A549 (cell line): ENCODE data around the gene SCYGR1. TPM values are rescaled to one million over a fixed set of nuclear protein-coding genes. Genes with fewer than 3 reads are reported as not detected.

Experiments
- CEBPB ChIP-seq, 2 experiments: fragments of >200 bp in 1 of 2; sonication (Bioruptor Twin) in 1 of 2; formaldehyde crosslinking in 1 of 2; IDR thresholded peaks; 2 replicates each; pipeline ENCODE4 v1.6.1; 2012 to 2016
- CHD2 ChIP-seq: fragments of 150-350 bp; IDR thresholded peaks from 2 replicates; pipeline ENCODE4 v1.6.1; 2014; ENCODE audit warnings: low read length; ENCODE audit not compliant: partially characterized antibody
- EP300 ChIP-seq, 2 experiments: fragments of >200 bp; sonication (Bioruptor Twin); formaldehyde crosslinking; IDR thresholded peaks; 2 replicates in 1 of 2; 3 replicates in 1 of 2; pipeline ENCODE4 v1.6.1; 2016 to 2017
- HDAC2 ChIP-seq: fragments of 200-600 bp; sonication (generic); IDR thresholded peaks from 2 replicates; pipeline ENCODE4 v1.6.1; 2016
- HOXB13 ChIP-seq: fragments of 250-450 bp; sonication (Bioruptor Pico); IDR thresholded peaks from 2 replicates; pipeline ENCODE4 v1.5.0; 2020; ENCODE audit warnings: low read depth, mild to moderate bottlenecking, moderate library complexity
- HOXB5 ChIP-seq: fragments of 250-450 bp; sonication (Bioruptor Pico); IDR thresholded peaks from 2 replicates; pipeline ENCODE4 v1.5.0; 2020; ENCODE audit warnings: mild to moderate bottlenecking, moderate library complexity
- MAFK ChIP-seq: fragments of 450-650 bp; IDR thresholded peaks from 2 replicates; pipeline ENCODE4 v1.6.1; 2014; ENCODE audit not compliant: partially characterized antibody
- RAD21 ChIP-seq, 2 experiments: fragments of >200 bp in 1 of 2; sonication (Bioruptor Twin) in 1 of 2; formaldehyde crosslinking in 1 of 2; IDR thresholded peaks in 1 of 2; conservative IDR thresholded peaks in 1 of 2; 2 replicates in 1 of 2; 3 replicates in 1 of 2; pipeline ENCODE4 v1.6.1; 2012 to 2018; ENCODE audit warnings: inconsistent platforms in 1 of 2
- RARB ChIP-seq: fragments of 250-450 bp; sonication (Bioruptor Pico); IDR thresholded peaks from 2 replicates; pipeline ENCODE4 v1.8.0; 2021; ENCODE audit warnings: mild to moderate bottlenecking, moderate library complexity
- polyA plus RNA-seq, 4 experiments: library from polyadenylated mRNA; depleted of rRNA in 3 of 4; stranded (reverse); fragments of >200 nt; fragmentation: RNase III in 1 of 4; extraction: RNeasy Plus Mini Kit Qiagen cat#74134 plus additional on column Dnase treatment in 1 of 4; gene quantifications; 2 replicates in 3 of 4; 3 replicates in 1 of 4; pipeline ENCODE4 v1.2.3, GENCODE V29; 2011 to 2017
- TF ChIP-seq, protein P1 (sequence below): fragments of 150-350 bp; IDR thresholded peaks from 2 replicates; pipeline ENCODE4 v1.6.1; 2014; ENCODE audit warnings: low read depth, mild to moderate bottlenecking, low read length
- TF ChIP-seq, protein P2 (sequence below): fragments of >200 bp; sonication (Bioruptor Twin); formaldehyde crosslinking; IDR thresholded peaks from 2 replicates; pipeline ENCODE4 v1.6.1; 2016
- TF ChIP-seq, protein P3 (sequence below): fragments of 200-600 bp; sonication (generic); IDR thresholded peaks from 2 replicates; pipeline ENCODE4 v1.6.1; 2016; ENCODE audit warnings: antibody characterized with exemption, mild to moderate bottlenecking, moderate library complexity
- TF ChIP-seq, protein P4 (sequence below): IDR thresholded peaks from 2 replicates; pipeline ENCODE4 v1.6.1; 2012
- TF ChIP-seq, protein P5 (sequence below): fragments of 250-450 bp; sonication (Bioruptor Pico); IDR thresholded peaks from 2 replicates; pipeline ENCODE4 v1.5.0; 2020; ENCODE audit warnings: low read depth, mild to moderate bottlenecking, moderate library complexity
- TF ChIP-seq, protein P6 (sequence below): IDR thresholded peaks from 2 replicates; pipeline ENCODE4 v1.6.1; 2012; ENCODE audit warnings: low read depth, borderline replicate concordance
- TF ChIP-seq, protein P7 (sequence below): fragments of 250-450 bp; sonication (Bioruptor Pico); IDR thresholded peaks from 2 replicates; pipeline ENCODE4 v1.5.0; 2021; ENCODE audit warnings: mild to moderate bottlenecking, moderate library complexity, borderline replicate concordance

The SCYGR1 gene
- polyA plus RNA-seq, 2 of the 4 experiments (the other 2 are of a cell fraction): not detected

DNA sequence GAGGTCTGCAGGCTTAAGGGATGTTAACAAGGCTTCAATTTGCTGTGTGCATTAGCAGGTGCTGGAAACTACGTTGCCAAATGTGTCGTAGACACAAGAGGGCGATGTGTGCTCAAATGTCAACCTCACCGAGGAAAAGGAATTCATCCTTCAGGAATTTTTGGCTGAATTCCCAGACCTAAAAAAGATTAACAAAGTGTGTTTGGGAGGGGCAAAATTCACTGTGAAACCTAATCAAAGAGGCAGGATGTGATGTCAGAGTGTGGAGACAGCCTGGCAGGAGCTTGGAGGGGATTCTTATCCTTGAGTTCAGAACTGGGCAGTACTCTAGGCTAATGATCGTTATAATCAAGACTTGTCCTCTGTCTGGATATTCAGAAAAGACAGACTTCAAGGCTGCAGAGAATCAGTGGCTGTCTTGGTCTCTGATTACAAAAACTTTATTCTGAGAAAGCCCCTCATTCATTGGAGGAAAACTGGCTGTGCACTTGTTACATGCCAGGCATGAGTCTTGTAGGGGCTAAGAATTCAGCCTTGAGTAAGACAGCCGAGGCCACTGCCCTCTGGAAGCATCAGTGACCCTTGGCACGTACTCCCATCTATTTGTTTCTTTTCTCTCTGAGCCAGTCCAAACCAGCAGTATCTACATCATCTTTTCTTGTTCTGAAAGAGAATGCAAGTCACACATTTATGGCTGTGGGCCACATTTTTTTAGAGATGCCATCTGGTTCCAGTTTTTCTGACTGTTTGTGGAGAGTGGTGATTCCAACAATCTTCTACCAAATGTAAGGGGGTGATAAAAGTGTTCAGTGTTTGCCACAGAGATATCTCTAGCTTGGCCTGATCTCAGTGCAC is 18.7 kb upstream of the SCYGR1 start (continued):
- TF ChIP-seq, protein P1, sequence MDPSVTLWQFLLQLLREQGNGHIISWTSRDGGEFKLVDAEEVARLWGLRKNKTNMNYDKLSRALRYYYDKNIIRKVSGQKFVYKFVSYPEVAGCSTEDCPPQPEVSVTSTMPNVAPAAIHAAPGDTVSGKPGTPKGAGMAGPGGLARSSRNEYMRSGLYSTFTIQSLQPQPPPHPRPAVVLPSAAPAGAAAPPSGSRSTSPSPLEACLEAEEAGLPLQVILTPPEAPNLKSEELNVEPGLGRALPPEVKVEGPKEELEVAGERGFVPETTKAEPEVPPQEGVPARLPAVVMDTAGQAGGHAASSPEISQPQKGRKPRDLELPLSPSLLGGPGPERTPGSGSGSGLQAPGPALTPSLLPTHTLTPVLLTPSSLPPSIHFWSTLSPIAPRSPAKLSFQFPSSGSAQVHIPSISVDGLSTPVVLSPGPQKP: no peak
- TF ChIP-seq CHD2 (no peak), EP300 (IDR thresholded peaks at IDR 0.05) (peak; percentile 65 to 72; a peak in 4 of 5 replicates), HOXB5 (no peak; the same call in 1 of the 2 replicates), MAFK (peak; percentile 24), RARB (CRISPR knock-in tag) (peak; percentile 56; the same call in 1 of the 2 replicates), CEBPB (IDR thresholded peaks at IDR 0.05) (peak; percentile 43 to 49; a peak in 1 of 4 replicates), RAD21 (conservative IDR thresholded peaks at IDR 0.05 in 1 of 2, IDR thresholded peaks at IDR 0.05 in 1 of 2) (peak; percentile 98), HOXB13 (CRISPR knock-in tag) (0 out of 2 replicates have a peak, but pooled peaks have one; percentile 29), HDAC2 (no peak)
- TF ChIP-seq, protein P2, sequence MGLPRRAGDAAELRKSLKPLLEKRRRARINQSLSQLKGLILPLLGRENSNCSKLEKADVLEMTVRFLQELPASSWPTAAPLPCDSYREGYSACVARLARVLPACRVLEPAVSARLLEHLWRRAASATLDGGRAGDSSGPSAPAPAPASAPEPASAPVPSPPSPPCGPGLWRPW: no peak
- TF ChIP-seq, protein P3, sequence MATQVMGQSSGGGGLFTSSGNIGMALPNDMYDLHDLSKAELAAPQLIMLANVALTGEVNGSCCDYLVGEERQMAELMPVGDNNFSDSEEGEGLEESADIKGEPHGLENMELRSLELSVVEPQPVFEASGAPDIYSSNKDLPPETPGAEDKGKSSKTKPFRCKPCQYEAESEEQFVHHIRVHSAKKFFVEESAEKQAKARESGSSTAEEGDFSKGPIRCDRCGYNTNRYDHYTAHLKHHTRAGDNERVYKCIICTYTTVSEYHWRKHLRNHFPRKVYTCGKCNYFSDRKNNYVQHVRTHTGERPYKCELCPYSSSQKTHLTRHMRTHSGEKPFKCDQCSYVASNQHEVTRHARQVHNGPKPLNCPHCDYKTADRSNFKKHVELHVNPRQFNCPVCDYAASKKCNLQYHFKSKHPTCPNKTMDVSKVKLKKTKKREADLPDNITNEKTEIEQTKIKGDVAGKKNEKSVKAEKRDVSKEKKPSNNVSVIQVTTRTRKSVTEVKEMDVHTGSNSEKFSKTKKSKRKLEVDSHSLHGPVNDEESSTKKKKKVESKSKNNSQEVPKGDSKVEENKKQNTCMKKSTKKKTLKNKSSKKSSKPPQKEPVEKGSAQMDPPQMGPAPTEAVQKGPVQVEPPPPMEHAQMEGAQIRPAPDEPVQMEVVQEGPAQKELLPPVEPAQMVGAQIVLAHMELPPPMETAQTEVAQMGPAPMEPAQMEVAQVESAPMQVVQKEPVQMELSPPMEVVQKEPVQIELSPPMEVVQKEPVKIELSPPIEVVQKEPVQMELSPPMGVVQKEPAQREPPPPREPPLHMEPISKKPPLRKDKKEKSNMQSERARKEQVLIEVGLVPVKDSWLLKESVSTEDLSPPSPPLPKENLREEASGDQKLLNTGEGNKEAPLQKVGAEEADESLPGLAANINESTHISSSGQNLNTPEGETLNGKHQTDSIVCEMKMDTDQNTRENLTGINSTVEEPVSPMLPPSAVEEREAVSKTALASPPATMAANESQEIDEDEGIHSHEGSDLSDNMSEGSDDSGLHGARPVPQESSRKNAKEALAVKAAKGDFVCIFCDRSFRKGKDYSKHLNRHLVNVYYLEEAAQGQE: 0 out of 2 replicates have a peak, but pooled peaks have one; percentile 15
- TF ChIP-seq, protein P4, sequence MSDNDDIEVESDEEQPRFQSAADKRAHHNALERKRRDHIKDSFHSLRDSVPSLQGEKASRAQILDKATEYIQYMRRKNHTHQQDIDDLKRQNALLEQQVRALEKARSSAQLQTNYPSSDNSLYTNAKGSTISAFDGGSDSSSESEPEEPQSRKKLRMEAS: peak; percentile 56
- TF ChIP-seq, protein P5, sequence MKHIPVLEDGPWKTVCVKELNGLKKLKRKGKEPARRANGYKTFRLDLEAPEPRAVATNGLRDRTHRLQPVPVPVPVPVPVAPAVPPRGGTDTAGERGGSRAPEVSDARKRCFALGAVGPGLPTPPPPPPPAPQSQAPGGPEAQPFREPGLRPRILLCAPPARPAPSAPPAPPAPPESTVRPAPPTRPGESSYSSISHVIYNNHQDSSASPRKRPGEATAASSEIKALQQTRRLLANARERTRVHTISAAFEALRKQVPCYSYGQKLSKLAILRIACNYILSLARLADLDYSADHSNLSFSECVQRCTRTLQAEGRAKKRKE (CRISPR knock-in tag): 0 out of 2 replicates have a peak, but pooled peaks have one; percentile 13
- TF ChIP-seq, protein P6, sequence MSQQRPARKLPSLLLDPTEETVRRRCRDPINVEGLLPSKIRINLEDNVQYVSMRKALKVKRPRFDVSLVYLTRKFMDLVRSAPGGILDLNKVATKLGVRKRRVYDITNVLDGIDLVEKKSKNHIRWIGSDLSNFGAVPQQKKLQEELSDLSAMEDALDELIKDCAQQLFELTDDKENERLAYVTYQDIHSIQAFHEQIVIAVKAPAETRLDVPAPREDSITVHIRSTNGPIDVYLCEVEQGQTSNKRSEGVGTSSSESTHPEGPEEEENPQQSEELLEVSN: peak; percentile 36; the same call in 1 of the 2 replicates
- TF ChIP-seq, protein P7, sequence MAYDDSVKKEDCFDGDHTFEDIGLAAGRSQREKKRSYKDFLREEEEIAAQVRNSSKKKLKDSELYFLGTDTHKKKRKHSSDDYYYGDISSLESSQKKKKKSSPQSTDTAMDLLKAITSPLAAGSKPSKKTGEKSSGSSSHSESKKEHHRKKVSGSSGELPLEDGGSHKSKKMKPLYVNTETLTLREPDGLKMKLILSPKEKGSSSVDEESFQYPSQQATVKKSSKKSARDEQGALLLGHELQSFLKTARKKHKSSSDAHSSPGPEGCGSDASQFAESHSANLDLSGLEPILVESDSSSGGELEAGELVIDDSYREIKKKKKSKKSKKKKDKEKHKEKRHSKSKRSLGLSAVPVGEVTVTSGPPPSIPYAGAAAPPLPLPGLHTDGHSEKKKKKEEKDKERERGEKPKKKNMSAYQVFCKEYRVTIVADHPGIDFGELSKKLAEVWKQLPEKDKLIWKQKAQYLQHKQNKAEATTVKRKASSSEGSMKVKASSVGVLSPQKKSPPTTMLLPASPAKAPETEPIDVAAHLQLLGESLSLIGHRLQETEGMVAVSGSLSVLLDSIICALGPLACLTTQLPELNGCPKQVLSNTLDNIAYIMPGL (CRISPR knock-in tag): peak; percentile 61; the same call in 1 of the 2 replicates
- TF ChIP-seq, all 56 proteins: peak for 18
